A549 treated with dexamethasone at 1 μM for 4 hours (cell line): ENCODE measurements around the gene BANP. TPM values are rescaled to one million over a fixed set of nuclear protein-coding genes. Genes with fewer than 3 reads are reported as not detected.

Experiments used
- total RNA-seq: library from RNA; stranded (reverse); fragments of 200-300 nt; extraction: Qiagen RNA extraction; gene quantifications from 5 replicates; pipeline ENCODE4 v1.2.3, GENCODE V29; 2022

The BANP gene, protein sequence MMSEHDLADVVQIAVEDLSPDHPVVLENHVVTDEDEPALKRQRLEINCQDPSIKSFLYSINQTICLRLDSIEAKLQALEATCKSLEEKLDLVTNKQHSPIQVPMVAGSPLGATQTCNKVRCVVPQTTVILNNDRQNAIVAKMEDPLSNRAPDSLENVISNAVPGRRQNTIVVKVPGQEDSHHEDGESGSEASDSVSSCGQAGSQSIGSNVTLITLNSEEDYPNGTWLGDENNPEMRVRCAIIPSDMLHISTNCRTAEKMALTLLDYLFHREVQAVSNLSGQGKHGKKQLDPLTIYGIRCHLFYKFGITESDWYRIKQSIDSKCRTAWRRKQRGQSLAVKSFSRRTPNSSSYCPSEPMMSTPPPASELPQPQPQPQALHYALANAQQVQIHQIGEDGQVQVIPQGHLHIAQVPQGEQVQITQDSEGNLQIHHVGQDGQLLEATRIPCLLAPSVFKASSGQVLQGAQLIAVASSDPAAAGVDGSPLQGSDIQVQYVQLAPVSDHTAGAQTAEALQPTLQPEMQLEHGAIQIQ
- total RNA-seq, result 9.9 to 17.4 TPM (median 15.8 TPM) in 5 replicates

DNA sequence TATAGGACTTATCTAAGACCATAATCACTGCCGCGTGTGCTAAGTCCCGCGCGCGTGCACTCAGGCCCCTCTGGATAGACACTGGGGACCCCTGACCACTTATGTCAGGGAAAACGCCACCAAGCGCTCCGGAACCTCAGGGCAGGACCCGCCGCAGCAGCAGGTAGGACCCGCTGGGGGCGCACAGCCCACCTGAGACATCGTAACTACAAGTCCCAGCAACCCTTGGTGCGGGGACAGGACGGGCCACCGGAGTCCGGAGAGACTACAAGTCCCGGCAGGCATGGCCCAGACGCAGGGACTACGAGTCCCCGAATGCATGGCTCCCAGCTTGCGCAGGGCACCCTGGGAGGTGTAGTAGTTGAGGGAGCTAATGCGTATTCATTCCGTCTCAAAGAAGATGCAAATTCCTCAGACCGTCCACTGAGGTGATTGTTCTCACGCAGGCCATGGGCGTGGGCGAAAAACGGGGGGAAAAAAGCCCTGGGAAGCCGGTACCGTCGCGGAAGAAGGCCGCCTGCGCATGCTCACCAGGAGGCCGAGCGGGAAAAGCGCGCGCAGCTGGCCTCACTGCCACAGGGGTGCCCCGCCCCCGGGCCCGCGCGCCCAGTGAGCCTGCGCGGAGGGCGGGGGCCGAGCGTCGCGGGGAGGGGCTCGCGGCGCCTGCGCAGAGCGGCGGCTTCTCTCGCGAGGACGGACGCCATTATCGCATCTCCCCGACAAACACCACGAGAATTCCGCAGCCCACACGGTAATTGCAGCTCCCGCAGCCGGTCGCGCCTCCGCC lies at the start of gene BANP:
Gene BANP, plus strand, starts transcription at position 670 of the 787 bp plus-strand sequence. CDS start 23,682 bp downstream, outside the sequence.

DNA sequence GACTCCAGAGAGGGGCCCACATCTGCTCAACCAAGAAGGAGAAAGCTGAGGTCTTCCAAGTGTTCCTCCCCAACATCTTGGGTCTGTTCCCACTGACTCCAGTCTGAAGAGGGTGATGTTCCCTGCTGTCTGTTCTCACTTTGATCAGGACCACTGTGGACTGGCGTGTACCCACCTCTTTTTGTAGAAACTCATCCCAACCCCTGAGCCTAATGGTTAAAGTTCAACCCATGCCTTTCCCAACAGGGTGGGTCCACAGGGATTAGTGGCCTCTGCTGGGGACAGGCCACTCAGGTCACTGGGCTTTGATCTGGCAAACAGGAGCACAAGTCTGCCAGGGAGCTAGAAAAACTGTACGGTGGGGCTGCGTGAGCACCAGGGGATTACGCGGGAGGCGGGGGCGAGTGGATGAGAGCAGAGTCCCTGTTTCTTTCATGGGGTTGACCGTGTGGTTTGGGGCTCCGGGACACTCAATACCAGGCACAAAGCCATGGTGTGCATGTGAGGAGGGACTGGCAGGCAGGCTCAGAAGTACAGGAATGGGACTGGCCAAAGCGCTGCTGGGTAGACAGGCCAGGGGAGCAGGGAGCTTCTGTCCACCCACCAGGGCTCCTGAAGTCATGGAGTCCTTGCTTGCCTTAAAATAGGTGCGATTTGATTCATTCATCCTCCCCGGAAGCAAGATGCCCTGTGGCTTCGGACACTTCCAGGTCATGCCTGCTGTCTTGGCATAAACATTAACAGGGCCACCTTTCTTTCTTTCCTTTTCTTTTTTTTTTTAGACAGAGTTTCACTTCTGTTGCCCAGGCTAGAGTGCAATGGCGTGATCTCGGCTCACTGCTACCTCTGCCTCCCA lies 14.6 kb upstream of the BANP start, which contains the start of gene CA5A:
Gene CA5A, minus strand, starts transcription at position 155 of the 856 bp plus-strand sequence. Its CDS starts 79 bp downstream, at position 76.

Other genes starting within 250 kb of the BANP start
- gene KLHDC4, start 185.4 kb upstream of the BANP start, total RNA-seq, result 40.1 to 54.0 TPM (median 50.9 TPM) in 5 replicates
- 557 to 919 TPM (median 879 TPM) in 5 replicates for gene SLC7A5, start 81.9 kb upstream of the BANP start, total RNA-seq
- not detected in 5 replicates for gene CA5A, start 14.9 kb upstream of the BANP start, total RNA-seq